GM12873 (cell line): ENCODE results near the gene ZBED6.

Source experiments
- TF ChIP-seq, protein P1 (sequence below): IDR thresholded peaks from 2 replicates; pipeline ENCODE4 v1.5.1; 2012; ENCODE audit warnings: low read depth, mild to moderate bottlenecking, moderate library complexity, low read length, control low read depth; ENCODE audit not compliant: insufficient read depth; ENCODE audit errors: missing control alignments

The ZBED6 gene, protein sequence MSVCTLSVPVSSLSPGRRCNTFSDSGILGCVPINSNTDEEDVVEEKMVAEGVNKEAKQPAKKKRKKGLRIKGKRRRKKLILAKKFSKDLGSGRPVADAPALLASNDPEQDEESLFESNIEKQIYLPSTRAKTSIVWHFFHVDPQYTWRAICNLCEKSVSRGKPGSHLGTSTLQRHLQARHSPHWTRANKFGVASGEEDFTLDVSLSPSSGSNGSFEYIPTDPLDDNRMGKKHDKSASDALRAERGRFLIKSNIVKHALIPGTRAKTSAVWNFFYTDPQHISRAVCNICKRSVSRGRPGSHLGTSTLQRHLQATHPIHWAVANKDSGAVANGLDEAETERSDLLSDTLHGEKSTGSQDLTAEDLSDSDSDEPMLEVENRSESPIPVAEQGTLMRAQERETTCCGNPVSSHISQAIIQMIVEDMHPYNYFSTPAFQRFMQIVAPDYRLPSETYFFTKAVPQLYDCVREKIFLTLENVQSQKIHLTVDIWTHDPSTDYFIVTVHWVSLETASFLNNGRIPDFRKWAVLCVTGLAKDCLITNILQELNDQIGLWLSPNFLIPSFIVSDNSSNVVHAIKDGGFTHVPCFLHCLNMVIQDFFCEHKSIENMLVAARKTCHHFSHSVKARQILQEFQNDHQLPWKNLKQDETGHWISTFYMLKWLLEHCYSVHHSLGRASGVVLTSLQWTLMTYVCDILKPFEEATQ (N-terminal part only)

GRCh38 chr1:203795441-203796235, at the start of gene ZBED6, which contains the start of gene ZC3H11A:
Gene ZBED6 (plus strand): TSS chr1:203795623. CDS start chr1:203797523, 1,900 bp downstream.
Gene ZC3H11A (plus strand): TSS chr1:203795623. CDS start chr1:203817071, 21,448 bp downstream.
- TF ChIP-seq, protein P1, sequence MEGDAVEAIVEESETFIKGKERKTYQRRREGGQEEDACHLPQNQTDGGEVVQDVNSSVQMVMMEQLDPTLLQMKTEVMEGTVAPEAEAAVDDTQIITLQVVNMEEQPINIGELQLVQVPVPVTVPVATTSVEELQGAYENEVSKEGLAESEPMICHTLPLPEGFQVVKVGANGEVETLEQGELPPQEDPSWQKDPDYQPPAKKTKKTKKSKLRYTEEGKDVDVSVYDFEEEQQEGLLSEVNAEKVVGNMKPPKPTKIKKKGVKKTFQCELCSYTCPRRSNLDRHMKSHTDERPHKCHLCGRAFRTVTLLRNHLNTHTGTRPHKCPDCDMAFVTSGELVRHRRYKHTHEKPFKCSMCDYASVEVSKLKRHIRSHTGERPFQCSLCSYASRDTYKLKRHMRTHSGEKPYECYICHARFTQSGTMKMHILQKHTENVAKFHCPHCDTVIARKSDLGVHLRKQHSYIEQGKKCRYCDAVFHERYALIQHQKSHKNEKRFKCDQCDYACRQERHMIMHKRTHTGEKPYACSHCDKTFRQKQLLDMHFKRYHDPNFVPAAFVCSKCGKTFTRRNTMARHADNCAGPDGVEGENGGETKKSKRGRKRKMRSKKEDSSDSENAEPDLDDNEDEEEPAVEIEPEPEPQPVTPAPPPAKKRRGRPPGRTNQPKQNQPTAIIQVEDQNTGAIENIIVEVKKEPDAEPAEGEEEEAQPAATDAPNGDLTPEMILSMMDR = no peak

DNA sequence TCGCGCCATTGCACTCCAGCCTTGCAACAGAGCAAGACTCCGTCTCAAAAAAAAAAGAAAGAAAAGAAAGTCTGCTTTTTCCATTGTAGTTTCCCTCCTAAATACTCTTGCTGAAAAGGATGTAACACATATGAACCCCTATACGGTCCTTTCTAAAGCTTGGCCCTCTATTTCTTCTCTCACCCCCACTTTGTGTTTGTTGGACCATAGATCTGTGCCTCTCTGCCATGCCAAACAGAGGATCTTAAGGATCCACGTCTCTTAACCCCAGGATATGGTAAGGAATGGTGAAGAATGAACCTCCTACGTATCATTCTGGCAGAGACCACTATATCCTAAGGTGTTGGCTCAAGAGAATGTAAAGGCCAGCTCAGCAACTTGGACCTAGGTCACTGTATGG, 49.1 kb upstream of the ZBED6 start:
- TF ChIP-seq, protein P1 = no peak

DNA sequence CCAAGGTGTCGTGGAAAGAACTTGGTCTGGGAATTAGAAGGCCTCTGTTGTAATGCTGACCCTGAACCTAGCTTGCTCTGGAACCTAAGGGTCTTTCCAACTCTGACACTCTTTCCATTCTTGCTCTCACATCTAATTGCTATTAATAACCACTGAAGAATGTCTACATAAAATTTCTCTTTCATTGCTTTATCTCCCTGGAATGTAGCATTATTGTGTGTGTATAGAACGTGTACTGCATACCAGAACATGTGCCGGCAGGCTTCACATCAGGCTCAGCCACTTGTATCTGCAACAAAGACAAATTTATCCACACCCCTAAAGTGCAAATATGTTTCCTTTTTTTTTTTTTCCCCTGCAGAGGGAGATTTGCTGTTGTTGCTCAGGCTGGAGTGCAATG, 44.4 kb upstream of the ZBED6 start:
- TF ChIP-seq, protein P1 = no peak

DNA sequence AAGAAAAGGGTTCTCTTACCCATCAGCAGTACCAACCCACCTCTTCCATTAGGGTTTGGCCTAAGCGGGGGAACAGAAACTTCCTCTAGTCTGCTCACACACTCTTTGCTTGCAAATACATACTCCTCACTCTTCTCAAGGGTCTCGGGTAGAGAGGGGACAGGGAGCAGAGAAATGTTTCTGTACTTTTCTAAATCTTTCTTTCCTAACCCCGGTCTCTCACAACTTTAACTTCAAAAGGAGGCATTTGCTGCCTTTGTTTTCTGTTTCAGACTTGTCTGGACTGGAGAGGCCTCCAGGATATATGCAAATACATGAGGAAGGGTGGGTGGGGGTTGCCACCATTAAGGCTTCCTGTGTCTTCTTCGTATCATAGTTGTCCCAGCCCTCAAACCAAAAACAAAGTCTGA, 41.0 kb upstream of the ZBED6 start:
- TF ChIP-seq, protein P1 = no peak

DNA sequence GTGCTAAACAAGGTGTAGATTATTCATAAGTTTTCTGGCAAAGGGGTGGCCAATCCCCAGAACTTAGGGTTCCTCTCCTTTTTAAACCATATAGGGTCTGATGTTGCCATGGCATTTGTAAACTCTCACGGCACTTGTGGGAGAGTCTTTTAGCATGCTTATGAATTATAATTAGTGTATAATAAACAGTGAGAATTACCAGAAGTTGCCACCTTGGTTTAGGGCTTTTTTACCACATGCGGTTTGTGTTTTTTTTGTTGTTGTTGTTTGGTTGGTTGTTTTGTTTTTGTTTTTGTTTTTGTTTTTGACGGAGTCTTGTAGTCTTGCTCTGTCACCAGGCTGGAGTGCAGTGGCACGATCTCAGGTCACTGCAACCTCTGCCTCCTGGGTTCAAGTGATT, 39.4 kb upstream of the ZBED6 start:
- TF ChIP-seq, protein P1 = no peak

DNA sequence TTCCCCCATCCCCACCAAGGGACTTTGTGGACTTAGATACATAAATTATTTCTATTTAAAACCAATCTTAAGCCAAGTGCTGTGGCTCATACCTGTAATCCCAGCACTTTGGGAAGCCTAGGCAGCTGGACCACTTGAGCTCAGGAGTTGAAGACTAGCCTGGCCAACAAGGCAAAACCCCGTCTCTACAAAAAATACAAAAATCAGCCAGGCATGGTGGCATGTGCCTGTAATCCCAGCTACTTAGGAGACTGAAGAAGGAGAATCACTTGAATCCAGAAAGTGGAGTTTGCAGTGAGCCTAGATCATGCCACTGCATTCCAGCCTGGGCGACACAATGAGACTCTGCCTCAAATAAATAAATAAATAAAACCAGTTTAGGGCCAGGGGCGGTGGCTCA, 34.9 kb upstream of the ZBED6 start:
- TF ChIP-seq, protein P1 = no peak
